HFF-Myc (cell line): ENCODE data around the gene KLK14.

Experiments used
- DNase-seq: peaks from one replicate; pipeline ENCODE4 v3.0.0-alpha.2; 2011; ENCODE audit warnings: low read depth; ENCODE audit errors: extremely low read depth
- H3K4me3 ChIP-seq: replicated peaks from 2 replicates; pipeline ENCODE4 v1.5.1; 2011; ENCODE audit warnings: low read depth, mild to moderate bottlenecking, control low read depth, low read length
- TF ChIP-seq, protein P1 (sequence below): IDR thresholded peaks from 2 replicates; pipeline ENCODE4 v1.5.1; 2012; ENCODE audit warnings: mild to moderate bottlenecking, low read depth, low read length, control low read depth; ENCODE audit errors: missing control alignments

KLK14 gene

DNA sequence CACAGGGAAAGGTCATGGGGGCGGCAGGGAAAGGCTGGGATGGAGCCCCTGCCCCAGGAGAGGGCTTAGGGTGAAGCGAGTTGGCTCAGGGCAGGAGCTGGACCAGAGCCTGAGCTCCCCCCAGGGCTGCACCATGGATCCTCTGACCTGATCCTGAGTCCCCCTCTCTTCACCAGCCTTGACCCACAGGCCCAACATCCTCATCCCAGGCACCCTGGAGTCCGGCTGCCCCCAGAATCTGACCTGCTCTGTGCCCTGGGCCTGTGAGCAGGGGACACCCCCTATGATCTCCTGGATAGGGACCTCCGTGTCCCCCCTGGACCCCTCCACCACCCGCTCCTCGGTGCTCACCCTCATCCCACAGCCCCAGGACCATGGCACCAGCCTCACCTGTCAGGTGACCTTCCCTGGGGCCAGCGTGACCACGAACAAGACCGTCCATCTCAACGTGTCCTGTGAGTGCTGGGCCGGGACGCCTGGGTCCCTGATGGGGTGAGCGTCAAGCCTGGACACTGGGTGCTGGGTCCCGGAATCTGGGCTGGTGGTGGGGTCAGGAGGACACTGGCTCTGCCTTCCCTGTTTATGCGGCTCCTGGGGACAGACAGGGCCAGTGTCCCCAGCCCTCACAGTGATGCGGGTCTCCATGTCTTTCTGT is 42.9 kb upstream of the KLK14 start:
- no peak overlapping the region for H3K4me3 ChIP-seq
- no peak for DNase-seq
- TF ChIP-seq, protein P1, sequence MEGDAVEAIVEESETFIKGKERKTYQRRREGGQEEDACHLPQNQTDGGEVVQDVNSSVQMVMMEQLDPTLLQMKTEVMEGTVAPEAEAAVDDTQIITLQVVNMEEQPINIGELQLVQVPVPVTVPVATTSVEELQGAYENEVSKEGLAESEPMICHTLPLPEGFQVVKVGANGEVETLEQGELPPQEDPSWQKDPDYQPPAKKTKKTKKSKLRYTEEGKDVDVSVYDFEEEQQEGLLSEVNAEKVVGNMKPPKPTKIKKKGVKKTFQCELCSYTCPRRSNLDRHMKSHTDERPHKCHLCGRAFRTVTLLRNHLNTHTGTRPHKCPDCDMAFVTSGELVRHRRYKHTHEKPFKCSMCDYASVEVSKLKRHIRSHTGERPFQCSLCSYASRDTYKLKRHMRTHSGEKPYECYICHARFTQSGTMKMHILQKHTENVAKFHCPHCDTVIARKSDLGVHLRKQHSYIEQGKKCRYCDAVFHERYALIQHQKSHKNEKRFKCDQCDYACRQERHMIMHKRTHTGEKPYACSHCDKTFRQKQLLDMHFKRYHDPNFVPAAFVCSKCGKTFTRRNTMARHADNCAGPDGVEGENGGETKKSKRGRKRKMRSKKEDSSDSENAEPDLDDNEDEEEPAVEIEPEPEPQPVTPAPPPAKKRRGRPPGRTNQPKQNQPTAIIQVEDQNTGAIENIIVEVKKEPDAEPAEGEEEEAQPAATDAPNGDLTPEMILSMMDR = no peak

DNA sequence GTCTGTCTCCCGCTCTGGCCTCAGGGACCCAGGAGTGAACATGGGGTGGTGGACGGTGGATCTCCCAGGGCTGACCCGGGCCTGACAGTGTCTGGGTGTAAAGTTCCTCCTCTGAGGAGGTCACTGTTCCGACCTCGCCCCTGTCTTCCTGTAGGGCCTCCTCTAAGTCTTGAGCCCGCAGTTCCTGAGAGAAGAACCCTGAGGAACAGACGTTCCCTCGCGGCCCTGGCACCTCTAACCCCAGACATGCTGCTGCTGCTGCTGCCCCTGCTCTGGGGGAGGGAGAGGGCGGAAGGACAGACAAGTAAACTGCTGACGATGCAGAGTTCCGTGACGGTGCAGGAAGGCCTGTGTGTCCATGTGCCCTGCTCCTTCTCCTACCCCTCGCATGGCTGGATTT is 42.0 kb upstream of the KLK14 start, which contains the start of gene SIGLEC9:
Gene SIGLEC9, plus strand, starts transcription at position 178 of the 400 bp plus-strand sequence. Its CDS starts 69 bp downstream, at position 247.
- no peak for DNase-seq
- TF ChIP-seq, protein P1 = no peak

DNA sequence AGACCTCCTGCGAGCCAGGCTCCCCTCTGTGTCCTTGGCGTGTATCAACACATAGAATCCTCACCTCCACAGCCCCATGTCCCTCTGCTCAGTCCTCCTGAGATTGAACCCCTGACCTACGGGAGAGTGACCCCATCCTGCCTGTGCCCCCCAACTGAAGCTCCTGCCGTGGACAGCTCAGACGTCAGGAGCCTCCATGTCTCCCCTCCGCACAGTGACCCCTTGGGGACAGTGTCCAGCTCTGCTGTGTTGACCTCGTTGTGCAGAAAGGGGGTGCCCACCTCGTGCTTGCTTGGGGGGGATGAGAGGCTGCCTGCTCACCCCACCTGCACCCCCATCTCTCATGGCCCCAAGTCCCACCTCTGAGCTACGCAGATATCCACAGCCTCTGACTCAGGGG is 41.5 kb upstream of the KLK14 start:
- no peak for DNase-seq
- no peak overlapping the region for H3K4me3 ChIP-seq
- TF ChIP-seq, protein P1 = no peak

More for the DNA sequence above, 42.0 kb upstream of the KLK14 start, which contains the start of gene SIGLEC9:
- H3K4me3 ChIP-seq = no peak within 1 kb of the TSS

DNA sequence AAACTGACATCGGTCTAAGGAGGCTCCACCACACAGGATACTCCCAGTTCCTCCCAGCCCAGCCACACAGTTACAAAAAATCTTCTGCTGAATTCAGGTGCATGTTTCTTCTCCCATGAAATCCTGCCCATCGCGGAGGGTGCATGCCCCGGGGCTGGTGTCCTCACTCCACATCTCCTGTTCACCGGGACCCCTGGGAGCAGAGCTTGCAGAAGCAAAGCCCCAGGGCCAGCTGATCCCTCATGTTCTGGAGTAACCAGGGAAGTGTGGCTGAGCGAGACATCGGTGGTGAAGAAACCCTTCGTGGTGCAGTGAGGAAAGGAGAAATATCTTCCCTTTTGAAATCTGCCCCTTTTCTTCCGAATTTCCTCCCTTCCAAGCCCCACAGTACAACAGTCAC is 41.1 kb upstream of the KLK14 start:
- no peak overlapping the region for H3K4me3 ChIP-seq
- DNase-seq = no peak
- TF ChIP-seq, protein P1 = no peak

DNA sequence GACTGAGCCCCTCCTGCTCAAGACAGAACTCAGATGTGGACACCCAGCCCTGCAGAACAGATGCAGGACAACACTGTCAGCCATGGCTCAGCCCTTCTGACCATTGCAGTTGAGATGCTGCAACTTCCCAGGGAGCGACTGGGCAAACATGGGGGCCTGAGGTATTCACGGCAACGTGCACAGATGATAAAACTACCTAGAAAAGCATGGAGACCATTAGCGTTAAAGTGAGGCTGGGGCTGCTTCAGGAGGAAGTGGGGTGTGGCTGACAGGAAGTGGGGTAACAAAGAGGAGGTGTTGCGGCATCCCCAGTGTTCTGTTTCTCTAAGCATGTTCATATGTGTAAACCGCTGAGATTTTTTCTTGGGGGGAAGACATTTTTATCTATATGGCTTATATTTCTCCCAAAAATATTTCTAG is 40.7 kb upstream of the KLK14 start:
- DNase-seq = no peak

DNA sequence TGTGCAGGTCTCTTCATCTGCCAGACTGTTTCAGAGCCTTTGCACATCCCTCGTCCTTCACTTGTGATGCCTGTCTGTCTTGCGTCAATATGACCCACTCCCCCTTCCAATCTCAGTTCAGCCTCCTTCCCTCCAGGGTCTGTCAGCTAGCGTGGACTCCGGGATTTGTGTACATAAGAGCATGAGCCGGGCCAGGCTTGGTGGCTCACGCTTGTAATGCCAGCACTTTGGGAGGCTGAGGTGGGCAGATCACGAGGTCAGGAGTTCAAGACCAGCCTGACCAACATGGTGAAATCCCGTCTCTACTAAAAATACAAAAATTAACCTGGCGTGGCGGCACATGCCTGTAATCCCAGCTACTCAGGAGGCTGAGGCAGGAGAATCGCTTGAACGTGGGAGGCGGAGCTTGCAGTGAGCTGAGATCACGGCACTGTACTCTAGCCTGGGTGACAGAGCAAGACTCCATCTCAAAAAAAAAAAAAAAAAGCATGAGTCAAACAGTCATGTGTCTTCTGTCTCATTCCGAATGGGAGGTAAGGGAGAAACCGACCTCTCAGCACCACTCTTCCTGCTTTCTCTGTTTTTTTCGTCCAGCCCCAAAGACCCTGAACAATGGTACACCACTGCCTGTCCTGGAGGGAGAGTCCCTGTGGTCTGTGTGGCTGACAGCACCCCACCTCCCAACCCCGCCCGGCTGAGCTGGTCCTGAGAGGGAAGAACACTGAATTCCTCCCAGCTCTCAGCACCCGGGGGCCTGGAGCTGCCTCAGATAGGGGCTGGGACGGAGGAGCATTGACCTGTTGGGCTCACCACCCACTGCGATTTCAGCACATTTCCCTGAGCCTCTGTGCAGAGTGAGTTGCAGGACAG is 39.7 kb upstream of the KLK14 start:
- no peak for DNase-seq
- TF ChIP-seq, protein P1 = no peak
- H3K4me3 ChIP-seq = no peak overlapping the region

More for the DNA sequence above, 40.7 kb upstream of the KLK14 start:
- TF ChIP-seq, protein P1 = no peak
- H3K4me3 ChIP-seq = no peak overlapping the region
